Measurements from ENCODE around the gene COMMD1. TPM values are rescaled to one million over a fixed set of nuclear protein-coding genes. Genes with fewer than 3 reads are reported as not detected.

COMMD1 gene
- total and polyA plus RNA-seq, 2 experiments from 2014 or later: 30.5 to 71.1 TPM

GRCh38 chr2:62071760-62072680, 166.5 kb downstream of the COMMD1 start:
- Histone ChIP-seq H3K9me3 (ENCODE audit: low read depth) (no peaks in the 10 kb centered on the region), H3K27me3 (no peaks in the 10 kb centered on the region), H3K4me3 (no peak overlapping the region), H3K9me2 (replicated peaks; ENCODE audit: insufficient read depth) (no peaks in the 10 kb centered on the region), H3K36me3 (replicated peaks; ENCODE audit: insufficient read depth, low read depth) (no peaks in the 10 kb centered on the region), H2AFZ (no peak overlapping the region), H3K4me1 (ENCODE audit: insufficient read depth) (peaks cover 3% of the 10 kb centered on the region), H3K4me2 (no peak overlapping the region), H4K20me1 (ENCODE audit: insufficient read depth, poor library complexity, severe bottlenecking) (no peaks in the 10 kb centered on the region), H3K27ac (no peak overlapping the region), H3K79me2 (no peaks in the 10 kb centered on the region)
- 96% methylated on average over 7 of the region's 7 CpGs for WGBS (ENCODE audit: low lambda C conversion rate, missing lambda C conversion rate)
- no peak for DNase-seq (ENCODE audit: low spot score)
- TF ChIP-seq EZH2 (IDR thresholded peaks at IDR 0.05; ENCODE audit: borderline replicate concordance) (no peak), EZH2phosphoT487 (IDR thresholded peaks at IDR 0.05; ENCODE audit: low read depth, severe bottlenecking, unreplicated experiment) (no peak), CTCF (IDR thresholded peaks at IDR 0.05; ENCODE audit: poor library complexity) (no peak)

DNA sequence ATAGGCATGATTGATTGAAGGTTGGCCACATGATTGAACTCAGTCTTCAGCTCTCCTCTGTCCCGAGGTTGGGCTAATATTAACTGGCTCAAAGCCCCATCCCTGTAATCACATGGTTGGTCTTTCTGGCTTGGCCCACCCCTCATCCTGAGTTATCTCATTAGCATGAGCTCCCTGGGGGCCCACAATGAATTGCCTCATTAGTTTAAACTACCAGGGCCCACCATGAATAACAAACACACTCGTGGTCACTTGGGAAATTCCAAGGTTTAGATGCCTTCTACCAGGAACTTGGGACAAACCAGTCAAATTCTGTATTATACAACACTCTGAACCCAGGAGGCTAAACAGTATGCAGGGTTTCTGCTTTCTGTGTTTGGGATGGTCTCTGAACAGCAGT, 168.8 kb downstream of the COMMD1 start:
- Histone ChIP-seq H3K4me3 (no peak overlapping the region), H3K79me2 (no peaks in the 10 kb centered on the region), H3K9me2 (replicated peaks; ENCODE audit: insufficient read depth) (no peaks in the 10 kb centered on the region), H4K20me1 (ENCODE audit: insufficient read depth, poor library complexity, severe bottlenecking) (no peaks in the 10 kb centered on the region), H3K4me2 (no peak overlapping the region), H3K9me3 (ENCODE audit: low read depth) (no peaks in the 10 kb centered on the region), H3K4me1 (ENCODE audit: insufficient read depth) (no peaks in the 10 kb centered on the region), H3K27me3 (no peaks in the 10 kb centered on the region), H2AFZ (no peak overlapping the region), H3K27ac (no peak overlapping the region), H3K36me3 (replicated peaks; ENCODE audit: insufficient read depth, low read depth) (no peaks in the 10 kb centered on the region)
- WGBS (ENCODE audit: low lambda C conversion rate, missing lambda C conversion rate): 55% methylated on average over 2 of the region's 2 CpGs
- no peak for DNase-seq (ENCODE audit: low spot score)
- TF ChIP-seq CTCF (IDR thresholded peaks at IDR 0.05; ENCODE audit: poor library complexity) (no peak), EZH2 (IDR thresholded peaks at IDR 0.05; ENCODE audit: borderline replicate concordance) (no peak), EZH2phosphoT487 (IDR thresholded peaks at IDR 0.05; ENCODE audit: low read depth, severe bottlenecking, unreplicated experiment) (no peak)

- H3K9me2 ChIP-seq (replicated peaks; ENCODE audit: insufficient read depth): no peaks in the 10 kb centered on the region
- H2AFZ ChIP-seq: no peak overlapping the region
- H3K4me1 ChIP-seq (ENCODE audit: insufficient read depth): no peaks in the 10 kb centered on the region
- no peaks in the 10 kb centered on the region for H3K79me2 ChIP-seq
- no peak overlapping the region for H3K27ac ChIP-seq
- H3K27me3 ChIP-seq: no peaks in the 10 kb centered on the region
- H3K9me3 ChIP-seq (ENCODE audit: low read depth): no peaks in the 10 kb centered on the region
- no peak overlapping the region for H3K4me3 ChIP-seq
- TF ChIP-seq EZH2 (IDR thresholded peaks at IDR 0.05; ENCODE audit: borderline replicate concordance): no peak
- no peak for TF ChIP-seq EZH2phosphoT487 (IDR thresholded peaks at IDR 0.05; ENCODE audit: low read depth, severe bottlenecking, unreplicated experiment)
- TF ChIP-seq CTCF (IDR thresholded peaks at IDR 0.05; ENCODE audit: poor library complexity): no peak
- 76% methylated on average over 6 of the region's 6 CpGs for WGBS (ENCODE audit: low lambda C conversion rate, missing lambda C conversion rate)
- no peak for DNase-seq (ENCODE audit: low spot score)
- no peaks in the 10 kb centered on the region for H3K36me3 ChIP-seq (replicated peaks; ENCODE audit: insufficient read depth, low read depth)
- H3K4me2 ChIP-seq: no peak overlapping the region
- no peaks in the 10 kb centered on the region for H4K20me1 ChIP-seq (ENCODE audit: insufficient read depth, poor library complexity, severe bottlenecking)
Measured at GRCh38 chr2:62076980-62077638, 171.6 kb downstream of the COMMD1 start.

Measured in hepatocyte (in vitro differentiated cells).